Ascending aorta (tissue), 2 donors: ENCODE results near the gene FKBP1A. TPM values are rescaled to one million over a fixed set of nuclear protein-coding genes. Genes with fewer than 3 reads are reported as not detected.

Source experiments
- DNase-seq, 2 donors: peaks; one replicate each; pipeline ENCODE4 v3.0.0-alpha.2; 2019; ENCODE audit warnings: low spot score in 2 of 2
- H3K27ac ChIP-seq, 2 donors: fragments of 200-600 bp; sonication (generic); one replicate each; pipeline ENCODE4 v1.5.1; 2016 to 2017; ENCODE audit warnings: mild to moderate bottlenecking in 1 of 2
- H3K27me3 ChIP-seq: fragments of 200-600 bp; sonication (generic); one replicate; pipeline ENCODE4 v1.5.1; 2017
- H3K36me3 ChIP-seq, 2 donors: fragments of 200-600 bp; sonication (generic); one replicate each; pipeline ENCODE4 v1.5.1; 2016
- H3K4me1 ChIP-seq, 2 donors: fragments of 200-600 bp; sonication (generic); one replicate each; pipeline ENCODE4 v1.5.1; 2016 to 2017; ENCODE audit warnings: mild to moderate bottlenecking in 1 of 2
- H3K4me3 ChIP-seq, 2 donors: fragments of 200-600 bp; sonication (generic); one replicate each; pipeline ENCODE4 v1.5.1; 2016 to 2017; ENCODE audit warnings: mild to moderate bottlenecking in 1 of 2
- H3K9me3 ChIP-seq, 2 donors: fragments of 200-600 bp; sonication (generic); one replicate each; pipeline ENCODE4 v1.5.1; 2016
- CTCF ChIP-seq, 3 experiments: fragments of 200-600 bp in 2 of 3; fragments of 450-650 bp in 1 of 3; sonication (generic) in 2 of 3; IDR thresholded peaks; one replicate each; pipeline ENCODE4 v1.5.1; 2016 to 2019; ENCODE audit warnings: antibody characterized with exemption in 3 of 3, mild to moderate bottlenecking in 1 of 3, moderate library complexity in 1 of 3
- intact Hi-C: fragments of 100-400 bp; cut with DNase I; formaldehyde crosslinking; loops from one replicate; pipeline ENCODE4 v1.15.1; 2023
- total RNA-seq: library from RNA; depleted of rRNA; stranded (reverse); fragments of >200 nt; gene quantifications from one replicate; pipeline ENCODE4 v1.1.0, GENCODE V29; 2016

Gene FKBP1A
- total RNA-seq, 1 donor from 2014 or later: 202 TPM

GRCh38 chr20:1417273-1417672, 24.4 kb upstream of the FKBP1A start:
- peaks cover 0 to 3% of the 10 kb centered on the region in 2 donors for H3K9me3 ChIP-seq
- intact Hi-C loops: no loop called here
- no peak for DNase-seq
- H3K4me1 ChIP-seq: no peaks in the 10 kb centered on the region
- H3K4me3 ChIP-seq: no peak overlapping the region
- H3K36me3 ChIP-seq: no peaks in the 10 kb centered on the region
- TF ChIP-seq CTCF (IDR thresholded peaks at IDR 0.05): no peak
- H3K27me3 ChIP-seq: no peaks in the 10 kb centered on the region
- no peak overlapping the region for H3K27ac ChIP-seq

GRCh38 chr20:1415667-1416468, 23.0 kb upstream of the FKBP1A start:
- DNase-seq: no peak
- no peak overlapping the region for H3K27ac ChIP-seq
- intact Hi-C loops: no loop called here
- H3K4me3 ChIP-seq: no peak overlapping the region
- H3K36me3 ChIP-seq: no peaks in the 10 kb centered on the region
- no peaks in the 10 kb centered on the region for H3K4me1 ChIP-seq
- no peak for TF ChIP-seq CTCF (IDR thresholded peaks at IDR 0.05)
- peaks cover 0 to 2% of the 10 kb centered on the region in 2 donors for H3K9me3 ChIP-seq
- no peaks in the 10 kb centered on the region for H3K27me3 ChIP-seq

- H3K4me1 ChIP-seq: no peaks in the 10 kb centered on the region
- H3K4me3 ChIP-seq: no peak overlapping the region
- TF ChIP-seq CTCF (IDR thresholded peaks at IDR 0.05): no peak
- DNase-seq: no peak
- H3K27me3 ChIP-seq: no peaks in the 10 kb centered on the region
- H3K9me3 ChIP-seq: no peaks in the 10 kb centered on the region
- intact Hi-C loops: no loop called here
- no peak overlapping the region for H3K27ac ChIP-seq
- no peaks in the 10 kb centered on the region for H3K36me3 ChIP-seq
These were observed 22.1 kb upstream of the FKBP1A start for GRCh38 chr20:1414982-1415381.

GRCh38 chr20:1405801-1406200, 12.9 kb upstream of the FKBP1A start:
- intact Hi-C loops: no loop called here
- H3K4me3 ChIP-seq: no peak overlapping the region
- DNase-seq: no peak
- H3K27ac ChIP-seq: no peak overlapping the region
- H3K9me3 ChIP-seq: no peaks in the 10 kb centered on the region
- no peaks in the 10 kb centered on the region for H3K36me3 ChIP-seq
- no peaks in the 10 kb centered on the region for H3K4me1 ChIP-seq
- no peak for TF ChIP-seq CTCF (IDR thresholded peaks at IDR 0.05)
- no peaks in the 10 kb centered on the region for H3K27me3 ChIP-seq

GRCh38 chr20:1403624-1404023, 10.8 kb upstream of the FKBP1A start:
- Histone ChIP-seq H3K4me3 (no peak overlapping the region), H3K27ac (no peak overlapping the region), H3K9me3 (no peaks in the 10 kb centered on the region), H3K27me3 (no peaks in the 10 kb centered on the region), H3K4me1 (no peaks in the 10 kb centered on the region), H3K36me3 (no peaks in the 10 kb centered on the region)
- no peak for TF ChIP-seq CTCF (IDR thresholded peaks at IDR 0.05)
- intact Hi-C loops: no loop called here
- DNase-seq: no peak
